Measurements from ENCODE around the gene SLC12A7.
"Not testable (repeated sequence)": the region's sequence is repeated elsewhere in the genome, so short reads cannot be mapped to it uniquely, and the experiment has no call there.

SLC12A7 gene

DNA sequence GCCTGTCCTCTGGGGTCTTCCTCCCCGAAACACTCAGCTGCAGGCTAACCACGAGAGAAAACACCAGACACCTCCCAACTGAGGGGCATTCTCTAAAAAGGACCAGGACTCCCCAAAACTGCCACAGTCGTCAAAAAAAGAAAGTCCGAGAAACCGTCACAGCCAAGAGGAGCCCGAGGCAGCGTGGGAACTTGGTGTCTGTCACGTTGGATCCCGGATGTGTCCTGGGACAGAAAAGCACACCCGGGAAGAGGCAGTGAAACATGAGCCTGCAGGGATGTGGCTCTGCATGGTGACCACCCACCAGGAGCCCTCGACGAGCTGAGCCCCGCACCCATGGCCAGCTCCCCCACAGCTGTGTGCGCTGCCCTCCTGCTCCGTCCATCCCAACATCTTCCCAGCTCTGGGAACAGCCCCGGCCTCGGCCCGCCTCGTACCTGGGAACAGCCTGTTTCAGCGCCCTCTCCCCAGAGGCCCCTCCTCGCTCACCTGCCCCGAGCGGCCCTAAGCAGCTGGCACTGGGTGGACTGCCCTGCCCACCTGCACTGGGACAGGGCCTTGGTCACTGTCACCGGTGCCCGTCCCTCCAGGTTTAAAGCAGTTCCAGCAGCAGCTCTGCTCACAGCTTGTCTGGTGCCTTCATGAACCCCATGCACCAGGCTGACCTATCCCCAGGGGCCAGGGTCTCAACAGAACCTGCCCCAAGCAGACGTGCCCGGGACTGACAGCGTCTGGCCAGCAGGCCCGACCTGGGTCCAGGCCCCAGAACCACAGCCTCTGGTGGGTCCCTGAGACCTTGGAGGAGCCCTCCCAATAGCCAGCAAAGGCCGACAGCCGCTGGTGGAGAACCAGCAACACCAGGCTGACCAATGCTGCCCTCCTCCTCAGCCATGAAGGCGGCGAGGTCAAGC, 10.9 kb downstream of the SLC12A7 start:
- no peak for DNase-seq (ENCODE audit: low read depth)
- no peak overlapping the region for H3K4me3 ChIP-seq (ENCODE audit: low read depth, low read length)
- TF ChIP-seq, protein P1, sequence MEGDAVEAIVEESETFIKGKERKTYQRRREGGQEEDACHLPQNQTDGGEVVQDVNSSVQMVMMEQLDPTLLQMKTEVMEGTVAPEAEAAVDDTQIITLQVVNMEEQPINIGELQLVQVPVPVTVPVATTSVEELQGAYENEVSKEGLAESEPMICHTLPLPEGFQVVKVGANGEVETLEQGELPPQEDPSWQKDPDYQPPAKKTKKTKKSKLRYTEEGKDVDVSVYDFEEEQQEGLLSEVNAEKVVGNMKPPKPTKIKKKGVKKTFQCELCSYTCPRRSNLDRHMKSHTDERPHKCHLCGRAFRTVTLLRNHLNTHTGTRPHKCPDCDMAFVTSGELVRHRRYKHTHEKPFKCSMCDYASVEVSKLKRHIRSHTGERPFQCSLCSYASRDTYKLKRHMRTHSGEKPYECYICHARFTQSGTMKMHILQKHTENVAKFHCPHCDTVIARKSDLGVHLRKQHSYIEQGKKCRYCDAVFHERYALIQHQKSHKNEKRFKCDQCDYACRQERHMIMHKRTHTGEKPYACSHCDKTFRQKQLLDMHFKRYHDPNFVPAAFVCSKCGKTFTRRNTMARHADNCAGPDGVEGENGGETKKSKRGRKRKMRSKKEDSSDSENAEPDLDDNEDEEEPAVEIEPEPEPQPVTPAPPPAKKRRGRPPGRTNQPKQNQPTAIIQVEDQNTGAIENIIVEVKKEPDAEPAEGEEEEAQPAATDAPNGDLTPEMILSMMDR (IDR thresholded peaks at IDR 0.05; ENCODE audit: control insufficient read depth, extremely low read depth, insufficient read depth) = no peak

DNA sequence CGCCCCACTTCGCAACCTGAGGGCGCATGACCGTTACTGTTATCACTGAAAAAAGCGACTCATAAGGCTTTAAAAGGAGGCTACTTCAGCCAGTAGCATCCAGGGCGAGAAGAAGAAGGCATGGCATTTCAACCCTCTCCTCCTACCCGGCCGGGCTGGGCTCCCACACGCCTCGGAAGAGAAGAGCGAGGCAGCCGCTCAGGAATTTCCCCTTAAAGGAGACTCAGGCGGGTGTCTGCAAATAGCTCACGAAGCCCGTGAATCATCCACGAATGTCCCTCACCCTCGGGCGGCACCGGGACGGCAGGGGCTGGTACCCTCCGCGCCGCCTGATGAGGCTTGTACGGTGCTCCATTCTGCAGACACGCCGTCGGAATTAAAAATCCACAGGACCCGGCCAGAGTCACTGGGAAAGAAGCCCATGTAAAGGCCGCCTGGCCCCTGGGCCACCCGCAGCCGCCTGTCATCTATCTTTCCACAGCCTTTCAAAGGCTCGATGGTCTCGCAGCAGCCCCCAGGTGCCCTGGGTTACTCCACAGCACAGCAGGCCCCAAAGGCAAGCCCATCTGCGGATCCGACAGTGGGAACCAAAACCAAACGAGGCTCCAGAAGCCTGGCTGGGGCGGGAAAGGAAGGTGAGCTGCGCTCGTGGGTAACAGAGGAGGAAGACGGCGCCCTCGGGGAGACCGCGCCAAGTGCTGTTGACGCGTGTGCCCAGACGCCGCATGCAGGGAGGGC, 11.8 kb downstream of the SLC12A7 start:
- no peak overlapping the region for H3K4me3 ChIP-seq (ENCODE audit: low read depth, low read length)
- TF ChIP-seq, protein P1 (IDR thresholded peaks at IDR 0.05; ENCODE audit: control insufficient read depth, extremely low read depth, insufficient read depth) = no peak
- no peak for DNase-seq (ENCODE audit: low read depth)

DNA sequence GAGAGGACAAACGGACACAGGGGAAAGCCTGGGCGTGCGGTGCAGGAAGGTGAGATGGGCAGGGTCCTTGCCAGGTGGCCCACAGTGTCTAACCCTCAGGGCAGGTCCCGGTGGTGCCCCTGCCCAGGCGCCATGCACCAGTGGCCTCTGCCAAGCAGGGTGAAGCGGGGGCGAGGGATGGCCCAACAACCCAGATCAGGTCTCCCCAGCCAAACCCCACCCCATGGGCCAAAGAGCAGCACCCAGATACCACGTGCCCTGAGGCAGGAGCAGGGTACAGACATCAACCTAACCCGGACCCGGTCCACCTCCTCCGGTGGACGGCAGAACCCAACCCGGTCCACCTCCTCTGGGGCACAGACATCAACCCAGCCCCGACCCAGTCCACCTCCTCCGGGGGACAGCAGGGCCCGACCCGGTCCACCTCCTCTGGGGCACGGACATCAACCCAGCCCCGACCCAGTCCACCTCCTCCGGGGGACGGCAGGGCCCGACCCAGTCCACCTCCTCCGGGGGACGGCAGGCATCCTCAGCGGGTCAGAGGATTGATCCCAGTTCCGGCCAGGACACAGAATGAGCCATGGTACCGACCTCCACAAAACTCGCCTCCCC, 12.8 kb downstream of the SLC12A7 start:
- DNase-seq (ENCODE audit: low read depth) = no peak
- TF ChIP-seq, protein P1 (IDR thresholded peaks at IDR 0.05; ENCODE audit: control insufficient read depth, extremely low read depth, insufficient read depth) = no peak
- H3K4me3 ChIP-seq (ENCODE audit: low read depth, low read length) = no peak overlapping the region

DNA sequence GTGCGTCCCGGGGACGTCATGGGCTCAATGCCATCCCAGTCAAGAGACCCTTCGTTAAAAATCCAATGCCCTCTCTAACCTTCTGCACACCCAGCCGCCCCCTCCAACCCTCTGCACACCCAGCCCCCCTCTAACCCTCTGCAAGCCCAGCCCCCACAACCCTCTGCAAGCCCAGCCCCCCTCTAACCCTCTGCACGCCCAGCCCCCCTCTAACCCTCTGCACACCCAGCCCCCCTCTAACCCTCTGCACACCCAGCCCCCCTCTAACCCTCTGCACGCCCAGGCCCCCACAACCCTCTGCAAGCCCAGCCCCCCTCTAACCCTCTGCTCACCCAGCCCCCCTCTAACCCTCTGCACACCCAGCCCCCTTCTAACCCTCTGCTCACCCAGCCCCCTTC, 13.9 kb downstream of the SLC12A7 start:
- DNase-seq (ENCODE audit: low read depth); H3K4me3 ChIP-seq (ENCODE audit: low read depth, low read length): not testable (repeated sequence)

DNA sequence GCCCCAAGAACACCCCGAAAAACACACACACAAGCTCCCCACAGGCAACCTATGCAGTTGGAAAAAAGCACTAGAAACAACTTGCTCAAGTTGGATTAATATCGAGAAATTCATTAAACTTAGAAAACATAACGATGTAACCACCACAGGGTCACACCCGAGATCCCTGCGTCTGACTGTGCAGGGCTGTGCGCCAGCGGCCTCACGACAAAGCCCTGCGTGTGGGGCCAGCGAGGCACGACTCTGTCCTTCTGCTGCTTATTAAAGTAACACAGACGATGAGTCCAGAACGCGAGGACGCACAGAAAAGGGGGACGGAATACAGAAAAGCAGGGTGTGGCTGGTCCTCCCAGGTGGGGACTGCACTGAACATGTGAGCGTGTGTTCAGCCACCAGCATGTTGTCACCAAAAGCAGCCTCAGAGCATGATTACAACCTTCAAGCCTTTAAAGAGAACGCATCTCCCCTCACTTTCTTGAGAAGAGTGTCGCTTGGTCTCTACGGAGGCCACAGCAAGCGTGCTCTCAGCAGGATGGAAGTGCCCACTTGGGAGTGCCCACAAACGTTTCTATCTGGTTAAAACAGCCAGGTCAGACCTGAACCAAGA, 14.4 kb downstream of the SLC12A7 start:
- no peak for DNase-seq (ENCODE audit: low read depth)
- no peak overlapping the region for H3K4me3 ChIP-seq (ENCODE audit: low read depth, low read length)
- TF ChIP-seq, protein P1 (IDR thresholded peaks at IDR 0.05; ENCODE audit: control insufficient read depth, extremely low read depth, insufficient read depth) = no peak

DNA sequence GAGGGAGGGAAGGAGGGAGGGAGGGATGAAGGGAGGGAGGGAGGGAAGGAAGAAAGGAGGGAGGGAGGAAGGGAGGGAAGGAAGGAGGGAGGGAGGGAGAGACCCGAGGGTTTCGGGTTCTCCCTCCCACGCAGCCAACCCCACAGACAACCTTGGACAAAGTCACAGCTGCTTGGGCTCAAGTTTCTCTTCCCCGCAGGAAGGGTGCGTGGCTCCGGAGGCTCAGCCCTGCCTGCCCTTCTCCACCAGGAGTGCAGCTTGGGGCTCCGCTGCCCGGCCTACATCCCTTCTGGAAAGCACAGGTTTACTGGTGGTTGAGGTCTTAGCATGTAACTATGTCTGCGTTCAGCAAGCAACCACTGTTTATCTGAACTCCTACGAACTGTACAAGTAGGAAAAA, 15.0 kb downstream of the SLC12A7 start:
- no peak for DNase-seq (ENCODE audit: low read depth)
- TF ChIP-seq, protein P1 (IDR thresholded peaks at IDR 0.05; ENCODE audit: control insufficient read depth, extremely low read depth, insufficient read depth) = no peak
- no peak overlapping the region for H3K4me3 ChIP-seq (ENCODE audit: low read depth, low read length)

DNA sequence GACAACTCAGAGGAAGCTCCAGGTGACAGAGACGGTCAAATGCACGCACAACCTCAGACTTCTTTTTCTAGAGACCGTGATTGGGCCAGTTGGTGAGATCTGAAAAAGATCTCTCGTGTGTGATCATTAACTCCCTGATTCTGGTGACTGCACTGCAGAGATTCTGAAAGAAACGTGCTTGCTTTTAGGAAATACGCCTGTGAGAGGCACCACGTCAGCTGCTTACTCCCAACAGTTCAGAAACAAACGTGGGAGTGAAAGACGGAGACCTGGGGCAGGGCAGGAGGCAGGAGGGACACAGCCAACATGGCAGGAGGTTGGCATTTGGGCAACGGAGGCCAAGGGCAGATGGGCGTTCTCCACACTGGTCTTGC, 15.9 kb downstream of the SLC12A7 start:
- no peak for DNase-seq (ENCODE audit: low read depth)
- H3K4me3 ChIP-seq (ENCODE audit: low read depth, low read length) = no peak overlapping the region
- TF ChIP-seq, protein P1 (IDR thresholded peaks at IDR 0.05; ENCODE audit: control insufficient read depth, extremely low read depth, insufficient read depth) = no peak

Measured in LNCaP clone FGC (cell line).